ENCODE results near the gene CDKN2B-AS1. TPM values are rescaled to one million over a fixed set of nuclear protein-coding genes. Genes with fewer than 3 reads are reported as not detected.

CDKN2B-AS1 gene
- total and polyA plus RNA-seq, 2 of the 13 experiments (the other 11 are each of a cell fraction or from before 2014, with no cell fraction given) = 0.64 to 2.3 TPM

DNA sequence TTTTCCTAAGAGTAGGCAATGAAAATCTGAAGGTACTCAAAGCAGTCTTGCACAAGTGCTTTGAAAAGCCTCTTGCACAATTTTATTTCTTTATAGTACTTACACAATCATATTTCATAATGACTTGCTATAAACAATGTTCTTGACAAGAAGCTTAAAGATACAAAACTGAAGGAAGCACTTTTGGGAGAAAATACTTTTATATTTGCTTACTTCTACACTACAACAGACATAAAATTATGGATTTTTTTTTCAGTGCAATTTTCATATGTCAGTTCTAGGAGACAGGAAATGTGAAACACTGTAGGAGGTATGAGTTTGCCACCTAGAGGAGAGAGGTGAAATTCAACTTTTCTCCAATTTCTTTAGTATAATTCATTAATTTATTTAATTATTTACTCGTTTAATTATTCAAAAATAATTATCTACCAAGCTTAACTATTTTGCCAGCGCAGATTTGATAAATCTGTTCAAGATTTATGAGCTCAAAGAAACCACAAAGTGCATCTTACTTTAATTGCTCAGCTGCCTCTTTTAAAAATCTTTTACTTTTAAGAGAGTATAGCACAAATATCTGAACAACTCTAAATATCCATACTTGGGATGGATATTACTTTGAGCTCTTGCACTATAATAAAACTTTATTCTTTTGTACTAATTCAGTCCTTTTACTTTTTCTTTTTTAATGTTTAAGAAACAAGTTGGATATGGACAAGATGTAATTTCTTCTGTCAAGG is 43.5 kb downstream of the CDKN2B-AS1 start:
- no peaks in the 10 kb centered on the region for H3K79me2 ChIP-seq (ENCODE audit: insufficient read depth, low read length)
- no peak overlapping the region for H3K9ac ChIP-seq (ENCODE audit: insufficient read depth, low read depth, low read length)
- intact Hi-C loops (cut with micrococcal nuclease; ENCODE audit: unreplicated experiment) = loop anchor here (1.0 to 5.0 kb wide), 2 partner anchors 79 to 225 kb away; no protein-coding TSS in a partner anchor
- no peaks in the 10 kb centered on the region for H3K9me3 ChIP-seq (ENCODE audit: low read length)
- ATAC-seq = no peak
- no peak overlapping the region for H3K27ac ChIP-seq (ENCODE audit: extremely low read length, insufficient read depth, low read length)
- H3K36me3 ChIP-seq (replicated peaks in 1 of 2; ENCODE audit: control insufficient read depth in 1 of 2, insufficient read depth in 2 of 2, low read length in 2 of 2) = no peaks in the 10 kb centered on the region
- TF ChIP-seq FOXJ3 (CRISPR knock-in tag; IDR thresholded peaks at IDR 0.05; ENCODE audit: borderline replicate concordance) = no peak
- TF ChIP-seq CEBPB (IDR thresholded peaks at IDR 0.05; ENCODE audit: borderline replicate concordance, low read depth, low read length) = peak; percentile 36; the same call in 1 of the 2 replicates
- peak; percentile 40 for TF ChIP-seq STAG1 (CRISPR knock-in tag; IDR thresholded peaks at IDR 0.05)
- TF ChIP-seq, protein P1, sequence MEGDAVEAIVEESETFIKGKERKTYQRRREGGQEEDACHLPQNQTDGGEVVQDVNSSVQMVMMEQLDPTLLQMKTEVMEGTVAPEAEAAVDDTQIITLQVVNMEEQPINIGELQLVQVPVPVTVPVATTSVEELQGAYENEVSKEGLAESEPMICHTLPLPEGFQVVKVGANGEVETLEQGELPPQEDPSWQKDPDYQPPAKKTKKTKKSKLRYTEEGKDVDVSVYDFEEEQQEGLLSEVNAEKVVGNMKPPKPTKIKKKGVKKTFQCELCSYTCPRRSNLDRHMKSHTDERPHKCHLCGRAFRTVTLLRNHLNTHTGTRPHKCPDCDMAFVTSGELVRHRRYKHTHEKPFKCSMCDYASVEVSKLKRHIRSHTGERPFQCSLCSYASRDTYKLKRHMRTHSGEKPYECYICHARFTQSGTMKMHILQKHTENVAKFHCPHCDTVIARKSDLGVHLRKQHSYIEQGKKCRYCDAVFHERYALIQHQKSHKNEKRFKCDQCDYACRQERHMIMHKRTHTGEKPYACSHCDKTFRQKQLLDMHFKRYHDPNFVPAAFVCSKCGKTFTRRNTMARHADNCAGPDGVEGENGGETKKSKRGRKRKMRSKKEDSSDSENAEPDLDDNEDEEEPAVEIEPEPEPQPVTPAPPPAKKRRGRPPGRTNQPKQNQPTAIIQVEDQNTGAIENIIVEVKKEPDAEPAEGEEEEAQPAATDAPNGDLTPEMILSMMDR (CRISPR knock-in tag; IDR thresholded peaks at IDR 0.05) = no peak
- no peak for TF ChIP-seq ZNF550 (CRISPR knock-in tag; IDR thresholded peaks at IDR 0.05; ENCODE audit: borderline replicate concordance)
- H4K20me1 ChIP-seq (ENCODE audit: insufficient read depth, low read length) = no peaks in the 10 kb centered on the region
- H3K4me3 ChIP-seq (replicated peaks in 1 of 3; ENCODE audit: insufficient read depth in 1 of 3, low read depth in 2 of 3, low read length in 3 of 3) = no peak overlapping the region
- in situ Hi-C loops (cut with HindIII; ENCODE audit: extremely low pct_ligation_motif_present, low pct_unique_long_range_greater_than_20kb) = loop anchor here (10.0 kb wide), 1 partner anchor 223 kb away; no protein-coding TSS in a partner anchor
- WGBS (ENCODE audit: low lambda C conversion rate) = under 1% methylated on average over 2 of the region's 2 CpGs
- ChIA-PET POLR2A (no interaction called here), CTCF (ENCODE audit: low intra/inter-chr PET ratio, low total read pairs) (interaction anchor here (1.0 to 1.5 kb wide), 2 partner anchors 224 to 225 kb away, joined by 4 to 14 read pairs; no protein-coding TSS in a partner anchor)
- FAIRE-seq = no peak
- no peak overlapping the region for H3K4me2 ChIP-seq (ENCODE audit: low read depth, low read length)
- no TSS peak for BruUV-seq (replicated peaks)
- H2AFZ ChIP-seq (ENCODE audit: low read length) = no peak overlapping the region
- no peak for DNase-seq (ENCODE audit: low spot score)
- no peaks in the 10 kb centered on the region for H3K27me3 ChIP-seq (ENCODE audit: control insufficient read depth in 1 of 2, insufficient read depth in 2 of 2, low read length in 2 of 2)
- peaks cover 6% of the 10 kb centered on the region; the same call in 1 of the 2 replicates for H3K4me1 ChIP-seq (ENCODE audit: insufficient read depth, low read length)

Measured in HepG2 (cell line).